Measurements from ENCODE around the gene MORF4L2.
"Not testable (repeated sequence)": the region's sequence is repeated elsewhere in the genome, so short reads cannot be mapped to it uniquely, and the experiment has no call there.

Gene MORF4L2

DNA sequence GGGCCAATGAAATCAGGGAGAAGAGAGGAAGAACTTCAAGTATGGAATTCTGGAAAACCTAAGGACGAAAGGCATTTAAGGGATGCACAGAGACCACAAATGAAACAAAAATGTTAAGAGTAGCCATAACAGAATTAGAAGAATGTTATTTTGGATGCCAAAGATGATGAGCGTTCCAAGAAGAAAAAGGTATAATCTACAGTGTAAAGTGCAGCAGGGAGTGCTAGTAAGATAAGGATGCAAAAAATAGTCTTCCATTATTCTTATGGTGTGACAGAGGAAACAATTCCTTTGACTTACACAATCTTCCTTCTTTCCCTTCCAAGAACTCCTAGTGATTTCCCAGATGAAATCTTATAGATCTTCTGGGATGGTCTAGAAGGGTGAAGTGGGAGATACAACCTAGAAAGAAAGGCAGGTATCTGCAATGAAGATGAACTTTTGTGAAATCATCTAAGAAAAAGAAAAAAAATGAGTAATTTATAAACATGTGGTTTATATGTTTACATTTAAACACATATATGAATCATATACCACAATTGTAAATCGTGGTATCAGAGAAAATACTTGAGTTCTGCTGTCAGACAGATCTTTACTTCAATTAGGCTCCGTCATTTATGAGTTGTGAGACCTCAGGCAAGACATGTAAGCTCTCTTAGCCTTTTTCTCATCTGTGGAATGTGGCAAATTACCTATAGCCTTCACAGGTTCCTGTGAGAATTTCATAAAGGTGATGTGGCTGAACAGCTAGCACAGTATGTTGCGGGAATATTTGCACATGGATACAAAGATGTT, 8.1 kb downstream of the MORF4L2 start:
- no peak for DNase-seq

DNA sequence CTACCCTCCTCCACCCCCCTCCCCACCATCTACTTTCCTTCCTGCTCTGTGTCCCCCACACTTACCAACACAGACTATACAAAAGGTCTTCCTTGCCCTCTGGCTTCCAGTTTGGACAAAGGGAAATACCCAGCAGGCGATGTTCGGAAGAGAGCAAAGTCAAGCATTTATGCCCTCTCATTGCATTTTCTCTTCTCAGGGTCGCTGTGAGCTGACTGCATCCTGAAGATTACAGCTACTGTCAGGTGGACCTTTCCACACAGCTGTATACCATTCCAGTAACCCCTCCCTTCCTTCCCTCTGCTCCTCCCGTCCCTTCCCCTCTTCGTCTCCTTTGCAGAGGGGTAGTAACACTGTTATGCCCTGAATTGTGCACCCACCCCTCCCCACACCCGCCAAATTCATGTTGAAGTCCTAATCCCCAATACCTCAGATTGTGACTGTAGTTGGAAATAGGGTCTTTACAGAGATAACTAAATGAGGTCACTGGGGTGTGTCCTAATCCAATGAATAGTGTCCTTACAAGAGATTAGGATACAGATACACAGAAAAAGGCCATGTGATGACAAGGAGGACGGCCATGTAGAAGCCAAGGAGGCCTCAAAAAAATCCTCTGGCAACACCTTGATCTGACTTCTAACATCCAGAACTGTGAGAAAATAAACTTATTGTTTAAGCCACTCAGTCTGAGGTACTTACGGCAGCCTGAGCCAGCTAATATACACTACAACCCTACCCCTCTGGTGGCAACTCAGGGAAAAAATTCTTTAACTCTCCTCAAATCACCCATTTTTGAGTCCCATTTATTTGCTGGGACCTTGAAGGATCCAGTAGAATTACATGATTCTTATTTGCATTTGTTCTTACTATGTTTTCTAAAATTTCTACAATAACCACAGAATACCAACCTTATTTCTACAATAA, 11.7 kb downstream of the MORF4L2 start:
- no peak for DNase-seq

DNA sequence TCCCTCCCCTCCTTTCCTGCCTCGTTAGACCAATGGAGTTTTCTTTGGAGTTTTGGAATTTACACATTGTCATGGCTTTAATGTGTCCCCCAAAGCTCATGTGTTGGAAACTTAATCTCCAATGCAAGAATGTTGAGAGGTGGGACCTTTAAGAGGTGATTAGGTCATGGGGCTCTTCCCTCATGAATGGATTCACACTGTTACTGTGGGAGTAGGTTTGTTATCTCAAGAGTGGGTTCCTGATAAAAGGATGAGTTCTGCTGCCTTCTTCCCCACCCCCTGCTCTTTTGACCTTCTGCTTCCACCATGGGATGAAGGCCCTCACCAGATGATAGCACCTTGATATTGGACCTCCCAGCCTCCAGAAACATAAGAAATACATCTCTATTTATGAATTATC, 16.8 kb downstream of the MORF4L2 start:
- no peak for DNase-seq

DNA sequence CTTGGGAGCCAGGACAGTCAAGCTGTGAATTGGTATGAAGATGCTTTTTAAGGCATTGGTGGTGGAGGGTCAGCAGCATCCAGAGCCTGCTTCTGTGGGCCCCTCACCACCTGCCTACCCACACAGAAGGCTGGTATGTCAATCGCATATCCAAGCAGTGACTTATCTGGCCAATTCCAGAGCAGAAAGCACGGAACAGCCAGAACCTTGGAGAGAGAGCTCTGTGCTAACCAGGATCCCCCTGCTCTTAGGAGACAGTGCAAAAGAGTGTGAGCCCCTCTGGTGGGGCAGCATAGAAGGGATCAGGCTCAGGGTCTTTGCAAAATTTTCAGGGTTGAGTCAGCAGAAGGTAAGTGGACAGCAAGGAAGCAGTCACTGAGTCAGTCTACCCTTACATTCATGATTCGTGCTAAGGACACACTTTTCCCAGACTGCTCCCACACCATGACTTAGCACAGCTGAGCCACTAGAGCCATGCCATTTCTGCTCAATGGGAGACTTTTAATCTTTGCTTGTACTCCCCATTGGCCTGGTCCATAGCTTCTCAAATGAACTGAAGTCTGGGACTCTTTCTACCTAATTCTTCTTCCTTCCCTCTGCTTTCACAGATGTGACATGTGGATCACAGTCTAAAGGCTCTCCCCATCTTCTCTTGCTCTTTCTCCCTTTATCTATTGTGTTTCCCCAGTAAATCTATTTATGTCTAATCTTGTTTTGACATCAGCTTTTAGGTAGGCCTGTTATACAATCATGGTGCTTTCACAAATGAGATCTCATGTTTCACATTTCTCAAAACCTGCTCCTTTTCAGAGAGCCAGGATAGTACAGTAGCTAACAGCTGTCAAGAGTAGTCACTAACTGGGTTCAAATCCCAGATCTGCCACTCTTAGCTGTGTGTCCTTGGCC, 20.0 kb downstream of the MORF4L2 start:
- no peak for DNase-seq

DNA sequence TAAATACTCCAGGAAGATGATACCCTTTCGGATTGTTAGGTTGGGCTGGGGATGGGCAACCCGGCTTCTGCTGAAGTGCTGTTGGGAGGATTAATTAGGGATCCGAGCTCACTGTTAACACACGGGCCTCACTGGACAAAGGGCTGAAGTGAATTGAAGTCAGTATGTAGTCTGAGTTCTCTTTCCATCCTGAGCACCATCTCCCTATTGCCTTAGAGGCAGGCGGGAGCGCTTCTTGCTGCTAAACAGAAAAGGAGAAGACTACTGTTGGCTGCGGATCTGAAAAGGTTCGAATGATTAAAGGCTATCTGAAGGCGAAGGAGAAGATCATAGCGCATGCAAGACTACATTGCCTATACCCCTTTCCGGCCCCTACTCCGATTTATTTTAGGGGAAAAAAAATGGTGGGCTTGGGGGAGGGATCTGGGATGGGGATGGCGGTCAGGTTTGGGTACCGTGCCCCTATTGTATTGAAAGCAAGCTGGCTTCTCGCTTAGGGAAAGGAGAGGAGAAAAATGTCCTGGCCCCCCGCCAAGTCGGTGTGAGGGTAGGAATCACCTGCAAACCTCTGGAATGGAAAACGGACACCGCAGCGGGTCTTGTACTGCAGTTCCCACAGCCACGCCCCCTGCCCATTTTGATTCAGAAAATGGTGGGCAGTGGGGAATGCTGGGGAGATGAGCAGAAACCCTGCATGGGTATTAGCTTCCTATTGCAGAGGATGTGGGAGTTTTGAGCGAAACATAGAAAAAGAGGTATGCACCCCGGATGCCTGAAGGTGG, 22.3 kb downstream of the MORF4L2 start:
- DNase-seq, result no peak

DNA sequence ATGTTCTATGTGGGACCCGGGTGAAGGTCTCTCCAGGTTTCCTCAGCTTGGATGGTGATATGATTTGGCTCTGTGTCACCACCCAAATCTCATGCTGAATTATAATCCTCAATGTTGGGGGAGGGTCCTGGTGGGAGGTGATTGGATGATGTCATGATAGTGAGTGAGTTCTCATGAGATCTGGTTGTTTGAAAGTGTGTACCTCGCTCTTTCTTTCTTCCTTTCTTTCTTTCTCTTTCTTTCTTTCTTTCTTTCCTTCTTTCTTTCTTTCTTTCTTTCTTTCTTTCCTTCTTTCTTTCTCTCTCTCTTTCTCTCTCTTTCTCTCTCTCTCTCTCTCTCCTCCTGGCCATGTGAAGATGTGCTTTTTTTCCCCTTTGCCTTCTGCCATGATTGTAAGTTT, 27.0 kb downstream of the MORF4L2 start:
- not testable (repeated sequence) for DNase-seq

DNA sequence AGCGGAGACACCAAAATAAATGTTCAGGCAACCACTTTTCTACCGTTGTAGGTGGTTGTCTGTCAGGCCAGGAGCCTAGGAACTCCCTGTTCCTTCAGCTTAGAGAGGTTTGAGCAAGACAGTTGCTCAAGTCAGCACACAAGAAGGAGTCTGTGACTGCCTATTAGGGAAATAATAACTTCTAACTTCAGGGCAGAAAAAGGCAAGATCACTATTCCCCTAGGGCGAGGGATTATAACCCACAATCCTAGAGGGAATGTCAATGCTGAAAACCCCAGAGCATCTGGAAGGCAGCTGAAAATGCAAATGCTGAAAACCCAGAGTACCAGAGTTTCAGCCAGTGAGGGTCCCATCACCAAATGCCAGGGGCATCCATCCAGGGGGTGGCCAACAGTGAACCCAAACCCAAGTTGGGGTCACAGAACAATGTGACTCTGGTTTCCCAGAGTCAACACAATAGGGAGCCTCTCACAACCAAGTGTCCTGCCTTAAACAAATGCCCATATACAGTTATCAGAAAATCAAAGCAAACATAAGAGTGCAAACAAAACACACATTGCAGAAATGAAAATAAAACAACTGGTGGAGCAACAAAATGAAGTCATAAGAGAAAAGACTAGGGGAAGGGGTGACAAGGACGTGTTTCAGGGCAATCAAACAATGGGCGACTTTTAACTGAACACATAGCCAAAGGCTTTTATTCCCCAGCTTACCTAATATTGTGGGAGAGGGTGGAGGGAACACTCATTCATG, 27.6 kb downstream of the MORF4L2 start:
- no peak for DNase-seq

DNA sequence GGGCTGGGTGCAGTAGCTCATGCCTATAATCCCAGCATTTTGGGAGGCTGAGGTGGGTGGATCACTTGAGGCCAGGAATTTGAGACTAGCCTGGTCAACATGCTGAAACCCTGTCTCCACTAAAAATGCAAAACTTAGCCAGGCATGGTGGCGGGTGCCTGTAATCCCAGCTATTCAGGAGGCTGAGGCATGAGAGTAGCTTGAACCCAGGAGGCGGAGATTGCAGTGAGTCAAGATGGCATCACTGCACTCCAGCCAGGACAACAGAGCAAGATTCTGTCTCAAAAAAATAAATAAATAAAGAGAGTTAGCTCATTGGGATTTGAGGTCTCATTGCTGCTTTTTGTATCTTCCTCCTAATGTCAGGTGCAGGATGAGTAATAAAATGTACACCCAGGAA, 29.4 kb downstream of the MORF4L2 start:
- not testable (repeated sequence) for DNase-seq

DNA sequence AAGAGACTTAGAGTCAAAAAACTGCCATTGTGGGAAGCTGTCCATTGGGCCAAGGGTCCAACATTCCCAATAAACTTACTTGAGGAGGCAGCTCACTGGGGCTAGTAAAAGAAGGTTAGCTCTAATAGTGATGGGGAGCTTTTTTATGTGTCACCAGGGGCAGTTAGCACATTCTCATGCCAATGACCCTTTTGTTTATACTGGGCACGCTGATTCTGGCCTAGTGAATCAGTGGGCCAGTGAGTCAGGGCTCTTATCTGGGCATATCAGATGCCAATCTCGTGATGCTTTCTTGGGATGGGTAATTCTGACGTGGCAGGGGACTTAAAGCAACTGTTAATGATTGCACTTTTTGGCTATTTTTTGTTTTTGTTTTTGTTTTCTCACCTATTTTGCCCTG, 29.9 kb downstream of the MORF4L2 start:
- DNase-seq, result no peak

DNA sequence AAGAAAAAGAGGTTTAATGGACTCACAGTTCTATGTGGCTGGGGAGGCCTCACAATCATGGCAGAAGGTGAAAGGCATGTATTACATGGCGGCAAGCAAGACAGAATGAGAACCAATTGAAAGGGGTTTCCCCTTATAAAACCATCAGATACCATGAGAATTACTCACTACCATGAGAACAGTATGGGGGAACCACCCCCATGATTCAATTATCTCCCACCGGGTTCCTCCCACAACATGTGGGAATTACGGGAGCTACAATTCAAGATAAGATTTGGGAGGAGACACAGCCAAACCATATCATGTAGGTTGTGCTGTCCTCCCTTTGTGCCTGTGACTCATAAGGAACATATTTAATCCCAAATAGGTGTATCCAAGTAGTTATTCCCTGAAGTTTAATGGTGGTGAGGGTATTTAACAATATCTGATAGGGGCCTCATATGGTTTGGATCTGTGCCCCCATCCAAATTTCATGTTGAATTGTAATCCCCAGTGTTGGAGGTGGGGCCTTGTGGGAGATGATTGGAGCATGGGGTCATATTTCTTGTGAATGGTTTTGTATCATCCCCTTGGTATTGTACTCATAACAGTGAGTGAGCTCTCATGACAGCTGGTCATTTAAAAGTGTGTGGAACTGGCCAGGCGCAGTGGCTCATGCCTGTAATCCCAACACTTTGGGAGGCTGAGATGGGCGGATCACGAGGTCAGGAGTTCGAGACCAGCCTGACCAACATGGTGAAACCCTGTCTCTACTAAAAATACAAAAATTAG, 31.1 kb downstream of the MORF4L2 start:
- DNase-seq, result not testable (repeated sequence)

DNA sequence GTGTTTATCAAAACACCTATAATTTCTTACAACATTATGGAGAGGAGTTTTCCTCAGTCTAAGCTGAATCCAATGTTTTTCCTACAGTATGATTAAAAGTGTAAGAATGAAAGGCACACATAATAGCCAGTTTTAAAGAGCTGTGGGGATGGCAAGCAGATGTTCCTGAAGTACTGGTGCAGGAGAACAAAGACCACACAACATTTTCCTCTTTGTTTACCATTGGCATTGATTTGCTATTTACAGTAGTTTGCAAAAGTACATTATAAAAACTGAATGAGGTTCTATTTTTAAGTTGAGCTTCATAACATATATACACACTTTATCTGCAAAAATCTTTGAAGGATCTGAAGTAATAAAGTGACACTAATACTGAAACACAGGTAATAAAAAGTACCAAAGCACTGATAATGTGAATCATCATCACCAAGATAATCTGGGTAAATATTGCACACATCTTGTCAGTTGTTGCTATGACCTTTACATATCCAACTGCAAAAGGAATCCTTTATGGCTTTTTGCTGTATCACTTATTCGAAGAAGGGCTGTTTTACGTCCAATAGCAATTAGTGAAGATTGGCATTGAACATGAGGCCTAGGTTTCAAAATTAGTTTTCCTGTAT, 35.2 kb downstream of the MORF4L2 start:
- DNase-seq, result no peak

DNA sequence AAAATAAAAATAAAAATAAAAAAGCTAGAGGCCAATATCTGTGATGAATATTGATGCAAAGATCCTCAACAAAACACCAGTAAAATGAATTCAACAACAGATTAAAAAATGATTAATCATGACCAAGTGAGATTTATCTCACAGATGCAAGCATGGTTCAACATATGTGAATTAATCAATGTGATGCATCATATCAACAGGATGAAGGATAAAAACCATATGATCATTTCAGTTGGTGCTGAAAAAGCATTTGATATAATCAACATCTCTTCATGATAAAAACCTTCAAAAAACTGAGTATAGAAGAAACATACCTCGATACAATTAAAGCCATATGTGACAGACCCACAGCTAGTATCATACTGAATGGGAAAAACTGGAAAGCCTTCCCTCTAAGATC, 38.9 kb downstream of the MORF4L2 start:
- DNase-seq, result no peak

DNA sequence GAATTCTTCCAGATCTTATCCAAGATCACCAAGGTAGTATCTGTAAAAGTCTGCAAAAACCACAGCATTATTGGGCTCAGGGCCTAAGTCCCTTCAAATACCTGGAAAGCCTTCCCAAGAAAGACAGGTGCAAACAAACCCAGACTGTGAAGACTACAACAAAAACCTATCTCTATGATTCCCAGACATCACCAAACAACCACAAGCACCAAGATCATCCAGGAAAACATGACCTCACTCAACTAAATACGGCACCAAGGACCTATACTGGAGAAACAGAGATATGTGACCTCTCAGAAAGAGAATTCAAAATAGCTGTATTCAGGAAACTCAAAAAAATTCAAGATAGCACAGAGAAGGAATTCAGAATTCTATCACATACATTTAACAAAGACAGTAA, 42.4 kb downstream of the MORF4L2 start:
- no peak for DNase-seq

DNA sequence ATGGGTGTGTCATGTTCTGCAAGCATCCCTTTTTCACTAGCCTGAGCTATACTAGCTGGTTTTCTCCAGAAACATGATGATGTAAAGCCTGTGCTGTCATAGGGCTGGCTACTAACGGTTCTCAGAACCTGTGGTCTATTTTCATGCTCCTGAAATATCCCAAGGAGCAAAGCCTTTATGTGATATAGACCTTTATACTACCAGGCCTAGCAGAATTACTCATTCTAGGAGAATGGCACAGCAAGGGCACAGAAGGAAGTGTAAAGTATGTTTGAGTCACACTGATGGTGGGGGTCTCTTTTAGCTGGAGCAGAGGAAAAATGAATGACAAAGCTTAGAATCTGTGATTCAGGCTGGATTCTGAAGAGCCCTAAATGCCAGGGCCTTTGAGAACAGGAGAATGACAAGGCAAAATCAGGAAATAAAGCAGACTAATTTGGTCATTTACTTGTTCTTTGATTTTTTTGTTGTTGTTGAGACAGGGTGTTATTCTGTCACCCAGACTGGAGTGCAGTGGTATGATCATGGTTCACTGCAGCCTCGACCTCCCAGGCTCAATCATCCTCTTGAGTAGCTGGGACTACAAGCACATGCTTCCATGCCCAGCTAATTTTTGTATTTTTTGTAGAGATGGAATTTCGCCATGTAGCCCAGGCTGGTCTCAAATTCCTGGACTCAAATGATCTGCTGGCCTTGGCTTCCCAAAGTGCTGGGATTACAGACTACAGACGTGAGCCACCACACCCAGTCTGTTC, 45.9 kb downstream of the MORF4L2 start:
- no peak for DNase-seq

DNA sequence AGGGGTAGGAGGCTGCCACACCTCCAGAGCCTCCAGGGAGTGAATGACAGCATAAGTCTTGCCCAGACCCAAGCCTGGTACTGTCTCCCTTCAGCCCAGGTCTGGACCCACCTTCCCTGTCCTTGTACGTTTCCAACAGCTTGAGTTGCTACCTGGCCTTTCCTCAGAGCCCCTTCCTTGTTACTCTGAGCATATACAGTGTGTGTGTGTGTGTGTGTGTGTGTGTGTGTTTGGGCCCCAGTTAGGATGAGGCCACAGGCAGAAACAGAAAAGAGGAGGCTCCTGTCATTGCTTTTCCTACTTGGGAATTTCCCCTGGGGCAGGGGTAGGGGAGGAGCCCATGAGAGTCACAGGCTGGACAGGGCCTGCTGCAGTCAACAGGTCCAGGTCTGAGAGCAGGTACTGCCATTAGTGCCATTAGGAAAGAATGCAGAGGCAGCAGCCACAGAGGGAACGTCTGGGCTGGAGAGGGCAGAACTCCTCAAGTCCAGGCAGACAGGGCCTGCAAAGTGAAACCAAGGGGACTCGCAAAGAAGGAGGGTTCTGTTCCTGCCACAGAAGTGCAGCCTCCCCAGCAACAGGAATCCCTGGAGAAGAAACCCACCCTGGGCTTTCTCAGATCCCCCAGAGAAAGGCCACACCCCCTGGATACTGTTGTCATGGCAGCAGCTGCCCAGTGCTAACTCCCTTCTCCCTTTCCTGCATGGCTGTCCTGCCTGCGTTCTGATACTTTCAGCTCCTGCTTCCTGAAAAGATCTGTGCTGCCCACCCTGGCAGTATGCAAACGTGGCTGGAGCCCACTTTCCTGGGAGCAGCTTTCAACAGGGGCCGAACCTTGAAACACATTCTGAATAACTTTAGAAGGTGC, 47.8 kb downstream of the MORF4L2 start:
- DNase-seq, result not testable (repeated sequence)

DNA sequence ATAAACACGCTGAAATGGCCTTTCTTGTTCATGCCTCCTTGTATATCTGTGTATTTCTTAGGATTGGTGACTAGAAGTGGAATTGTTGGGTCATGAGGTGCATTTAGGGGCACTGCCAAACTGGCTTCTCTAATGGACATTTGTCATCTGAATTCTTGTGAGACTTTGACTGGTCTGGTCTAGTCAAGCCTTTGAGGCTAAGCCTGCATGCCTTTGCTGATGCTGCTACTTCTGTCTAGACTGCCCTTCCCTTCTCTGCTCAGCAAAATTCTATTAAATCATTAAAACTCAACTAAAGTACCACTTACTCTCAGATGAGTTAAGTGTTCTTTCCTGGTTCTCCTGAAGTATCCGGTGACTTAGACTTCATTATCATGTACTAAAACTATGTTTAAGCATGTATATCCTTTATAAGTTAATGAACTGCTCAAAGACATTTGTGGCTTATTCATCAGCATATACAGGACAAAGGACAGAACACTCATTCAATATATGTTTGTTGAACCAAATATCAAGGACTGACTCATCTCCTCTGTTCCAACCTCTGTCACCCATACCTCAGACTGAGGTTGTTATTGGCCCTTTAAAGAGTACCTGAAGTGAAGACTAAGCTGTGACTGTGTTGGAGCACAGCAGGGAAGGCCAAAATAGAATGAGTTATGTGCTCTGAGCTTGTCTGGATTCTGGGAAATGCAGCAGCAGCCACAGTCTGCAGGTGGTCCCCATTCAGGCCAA, 48.7 kb downstream of the MORF4L2 start:
- no peak for DNase-seq

DNA sequence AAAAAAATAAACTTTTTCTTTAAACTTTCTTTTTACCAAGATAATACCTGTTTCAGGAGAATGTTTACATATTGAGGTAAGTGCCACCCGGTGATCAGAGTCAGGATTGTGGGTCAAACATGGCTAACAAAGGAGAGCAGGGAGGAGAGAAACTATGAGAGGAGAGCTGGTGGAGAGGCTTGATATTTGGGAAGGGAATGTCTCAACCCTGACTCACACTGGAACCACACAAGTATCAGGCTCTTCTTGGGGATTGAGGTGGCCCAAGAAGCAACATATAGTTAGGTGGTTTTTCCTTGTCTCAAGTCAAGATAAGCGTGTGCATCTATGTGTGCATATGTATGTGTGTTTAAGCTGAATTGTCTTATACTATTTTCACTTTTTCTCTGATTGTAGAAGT, 51.1 kb downstream of the MORF4L2 start:
- DNase-seq, result no peak

DNA sequence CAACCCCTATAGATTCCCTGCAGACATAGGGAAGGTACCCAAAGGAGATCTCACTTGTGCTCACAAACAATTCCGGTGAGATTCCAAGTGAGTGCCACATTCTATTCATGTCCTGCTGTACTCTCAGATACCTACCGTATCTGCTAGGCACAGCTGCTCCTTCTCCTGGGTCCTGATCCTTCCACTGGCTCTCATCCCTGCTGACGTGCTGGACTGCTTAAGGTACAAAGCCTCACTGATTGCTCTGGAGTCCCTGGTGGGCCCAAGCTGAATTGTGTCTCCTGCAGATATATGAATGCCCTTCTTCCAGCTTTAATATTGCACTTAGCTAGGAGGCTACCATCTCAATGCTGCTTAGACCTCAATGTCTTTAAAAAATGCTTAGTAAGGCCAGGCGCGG, 55.4 kb downstream of the MORF4L2 start:
- DNase-seq, result no peak

Measured in NCI-H187 (cell line).